Neural cell (in vitro differentiated cells): Measurements from ENCODE around the gene BLTP2. TPM values are rescaled to one million over a fixed set of nuclear protein-coding genes. Genes with fewer than 3 reads are reported as not detected.

Source experiments
- H2AFZ ChIP-seq: fragments of 200-600, 300-800 bp; sonication (generic), shearing (Covaris generic); 2 replicates; pipeline ENCODE4 v1.6.0; 2014; ENCODE audit warnings: low read depth, mild to moderate bottlenecking, antibody characterized with exemption, low read length, moderate library complexity
- H3F3A ChIP-seq: fragments of 200-600 bp; shearing (Covaris generic); 2 replicates; pipeline ENCODE4 v1.6.1; 2016; ENCODE audit warnings: mild to moderate bottlenecking, moderate library complexity, mixed read lengths, antibody characterized with exemption, low read length; ENCODE audit not compliant: insufficient read depth, poor library complexity, severe bottlenecking
- H3K27ac ChIP-seq: fragments of 200-600, 300-800 bp; sonication (generic), shearing (Covaris generic); 2 replicates; pipeline ENCODE4 v1.5.1; 2014; ENCODE audit warnings: mild to moderate bottlenecking, low read length, moderate library complexity
- H3K27me3 ChIP-seq: fragments of 300-800, 200-600 bp; sonication (generic), shearing (Covaris generic); 2 replicates; pipeline ENCODE4 v1.6.0; 2014; ENCODE audit warnings: mild to moderate bottlenecking, low read depth, low read length, moderate library complexity; ENCODE audit not compliant: insufficient read depth
- H3K36me3 ChIP-seq: fragments of 300-800, 200-600 bp; sonication (generic), shearing (Covaris generic); 2 replicates; pipeline ENCODE4 v1.5.1; 2014; ENCODE audit warnings: mild to moderate bottlenecking, antibody characterized with exemption, low read length, moderate library complexity; ENCODE audit not compliant: insufficient read depth
- H3K4me2 ChIP-seq: fragments of 300-800, 200-600 bp; sonication (generic), shearing (Covaris generic); 2 replicates; pipeline ENCODE4 v1.6.0; 2014; ENCODE audit warnings: mild to moderate bottlenecking, low read length
- H3K4me3 ChIP-seq: fragments of 300-800, 200-600 bp; sonication (generic), shearing (Covaris generic); 2 replicates; pipeline ENCODE4 v1.5.1; 2014; ENCODE audit warnings: mild to moderate bottlenecking, low read length, moderate library complexity
- H3K79me2 ChIP-seq: fragments of 200-600 bp; shearing (Covaris generic); replicated peaks from 2 replicates; pipeline ENCODE4 v1.6.0; 2014; ENCODE audit warnings: mild to moderate bottlenecking, low read length, moderate library complexity; ENCODE audit not compliant: insufficient read depth
- H3K9ac ChIP-seq: fragments of 300-800, 200-600 bp; sonication (generic), shearing (Covaris generic); 2 replicates; pipeline ENCODE4 v1.6.1; 2016; ENCODE audit warnings: mild to moderate bottlenecking, low read length, mixed read lengths
- H3K9me2 ChIP-seq: fragments of 200-600 bp; shearing (Covaris generic); 2 replicates; pipeline ENCODE4 v1.6.1; 2016; ENCODE audit warnings: mild to moderate bottlenecking, low read length, mixed read lengths; ENCODE audit not compliant: insufficient read depth
- H3K9me3 ChIP-seq: fragments of 200-600, 300-800 bp; sonication (generic), shearing (Covaris generic); 2 replicates; pipeline ENCODE4 v1.6.1; 2016; ENCODE audit warnings: mild to moderate bottlenecking, mixed run types, low read length, moderate library complexity, mixed read lengths
- H4K20me1 ChIP-seq: fragments of 200-600 bp; shearing (Covaris generic); 2 replicates; pipeline ENCODE4 v1.6.1; 2016; ENCODE audit warnings: mild to moderate bottlenecking, mixed run types; ENCODE audit not compliant: insufficient read depth
- EP300 ChIP-seq: fragments of 450-650 bp; conservative IDR thresholded peaks from 2 replicates; pipeline ENCODE4 v1.6.1; 2014; ENCODE audit warnings: antibody characterized with exemption, mild to moderate bottlenecking, moderate library complexity; ENCODE audit not compliant: poor library complexity, severe bottlenecking
- EZH2 ChIP-seq: fragments of 200-600, 300-800 bp; shearing (Covaris generic), sonication (generic); IDR thresholded peaks from 2 replicates; pipeline ENCODE4 v1.6.1; 2014; ENCODE audit warnings: antibody characterized with exemption, low read length, borderline replicate concordance, mild to moderate bottlenecking; ENCODE audit not compliant: insufficient read depth, poor library complexity, severe bottlenecking
- MXI1 ChIP-seq: fragments of 450-650 bp; conservative IDR thresholded peaks from 2 replicates; pipeline ENCODE4 v1.6.1; 2014; ENCODE audit warnings: antibody characterized with exemption, mild to moderate bottlenecking; ENCODE audit not compliant: poor library complexity, severe bottlenecking
- POLR2AphosphoS5 ChIP-seq: IDR thresholded peaks from 2 replicates; pipeline ENCODE4 v1.6.1; 2012
- RAD21 ChIP-seq: fragments of 450-650 bp; conservative IDR thresholded peaks from 2 replicates; pipeline ENCODE4 v1.6.1; 2014; ENCODE audit warnings: antibody characterized with exemption, mild to moderate bottlenecking, moderate library complexity
- REST ChIP-seq: IDR thresholded peaks from 2 replicates; pipeline ENCODE4 v1.6.1; 2012; ENCODE audit warnings: borderline replicate concordance
- SMC3 ChIP-seq: fragments of 450-650 bp; conservative IDR thresholded peaks from 2 replicates; pipeline ENCODE4 v1.6.1; 2014; ENCODE audit warnings: antibody characterized with exemption, mild to moderate bottlenecking, moderate library complexity; ENCODE audit not compliant: poor library complexity
- TAF1 ChIP-seq: IDR thresholded peaks from 2 replicates; pipeline ENCODE4 v1.6.1; 2012; ENCODE audit warnings: low read depth
- polyA plus RNA-seq: library from polyadenylated mRNA; depleted of rRNA; stranded (reverse); fragments of >200 nt; gene quantifications from 2 replicates; pipeline ENCODE4 v1.2.3, GENCODE V29; 2014
- TF ChIP-seq, protein P1 (sequence below): fragments of 450-650 bp; IDR thresholded peaks from 2 replicates; pipeline ENCODE4 v1.5.1; 2014; ENCODE audit warnings: antibody characterized with exemption, mild to moderate bottlenecking, moderate library complexity; ENCODE audit not compliant: poor library complexity, severe bottlenecking

Gene BLTP2
- polyA plus RNA-seq, 1 donor from 2014 or later: 54.4 TPM

DNA sequence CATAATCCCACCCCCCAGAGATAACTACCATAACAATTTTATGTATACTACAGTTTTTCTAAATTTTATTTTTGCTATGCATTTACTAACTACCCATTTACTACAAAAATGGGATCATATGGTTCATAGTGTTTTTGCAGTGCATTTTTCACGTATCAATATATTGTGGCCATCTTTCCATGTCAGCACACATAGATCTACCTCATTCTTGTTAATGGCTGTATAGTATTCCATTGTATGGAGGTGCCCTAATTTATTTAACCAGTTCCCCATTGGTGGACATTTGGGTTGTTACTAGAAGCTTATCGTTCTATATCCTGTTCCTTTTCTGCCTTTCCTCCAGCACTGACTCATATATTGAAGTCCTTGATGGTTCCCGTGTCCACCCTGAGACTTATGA, 44.1 kb upstream of the BLTP2 start:
- Histone ChIP-seq H3K9me3 (no peaks in the 10 kb centered on the region), H3K36me3 (peaks cover 23% of the 10 kb centered on the region), H2AFZ (no peak overlapping the region), H3K27ac (no peak overlapping the region), H3K9ac (no peak overlapping the region), H3K9me2 (no peaks in the 10 kb centered on the region), H3K27me3 (no peaks in the 10 kb centered on the region), H3K4me2 (no peak overlapping the region), H3K79me2 (no peaks in the 10 kb centered on the region), H3F3A (no peaks in the 10 kb centered on the region), H4K20me1 (no peaks in the 10 kb centered on the region), H3K4me3 (no peak overlapping the region)
- TF ChIP-seq RAD21 (no peak), EP300 (no peak), POLR2AphosphoS5 (no peak), MXI1 (no peak), SMC3 (no peak), TAF1 (no peak), REST (no peak), EZH2 (no peak)
- TF ChIP-seq, protein P1, sequence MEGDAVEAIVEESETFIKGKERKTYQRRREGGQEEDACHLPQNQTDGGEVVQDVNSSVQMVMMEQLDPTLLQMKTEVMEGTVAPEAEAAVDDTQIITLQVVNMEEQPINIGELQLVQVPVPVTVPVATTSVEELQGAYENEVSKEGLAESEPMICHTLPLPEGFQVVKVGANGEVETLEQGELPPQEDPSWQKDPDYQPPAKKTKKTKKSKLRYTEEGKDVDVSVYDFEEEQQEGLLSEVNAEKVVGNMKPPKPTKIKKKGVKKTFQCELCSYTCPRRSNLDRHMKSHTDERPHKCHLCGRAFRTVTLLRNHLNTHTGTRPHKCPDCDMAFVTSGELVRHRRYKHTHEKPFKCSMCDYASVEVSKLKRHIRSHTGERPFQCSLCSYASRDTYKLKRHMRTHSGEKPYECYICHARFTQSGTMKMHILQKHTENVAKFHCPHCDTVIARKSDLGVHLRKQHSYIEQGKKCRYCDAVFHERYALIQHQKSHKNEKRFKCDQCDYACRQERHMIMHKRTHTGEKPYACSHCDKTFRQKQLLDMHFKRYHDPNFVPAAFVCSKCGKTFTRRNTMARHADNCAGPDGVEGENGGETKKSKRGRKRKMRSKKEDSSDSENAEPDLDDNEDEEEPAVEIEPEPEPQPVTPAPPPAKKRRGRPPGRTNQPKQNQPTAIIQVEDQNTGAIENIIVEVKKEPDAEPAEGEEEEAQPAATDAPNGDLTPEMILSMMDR: no peak

- H3K27ac ChIP-seq: no peak overlapping the region
- TF ChIP-seq TAF1 (no peak), MXI1 (no peak), POLR2AphosphoS5 (no peak), SMC3 (no peak), REST (no peak), EZH2 (no peak), RAD21 (no peak)
- TF ChIP-seq, protein P1: no peak
- no peaks in the 10 kb centered on the region for H3K27me3 ChIP-seq
- no peak overlapping the region for H3K4me3 ChIP-seq
- no peak overlapping the region for H3K9ac ChIP-seq
- H3K9me3 ChIP-seq: no peaks in the 10 kb centered on the region
- no peaks in the 10 kb centered on the region for H4K20me1 ChIP-seq
- no peaks in the 10 kb centered on the region for H3F3A ChIP-seq
- H2AFZ ChIP-seq: no peak overlapping the region
- H3K79me2 ChIP-seq: no peaks in the 10 kb centered on the region
- no peaks in the 10 kb centered on the region for H3K9me2 ChIP-seq
- H3K4me2 ChIP-seq: no peak overlapping the region
- peaks cover 23% of the 10 kb centered on the region for H3K36me3 ChIP-seq
These were observed 43.5 kb upstream of the BLTP2 start for GRCh38 chr17:28688481-28688880.
